ENCODE measurements around the gene OR2F2.

DNA sequence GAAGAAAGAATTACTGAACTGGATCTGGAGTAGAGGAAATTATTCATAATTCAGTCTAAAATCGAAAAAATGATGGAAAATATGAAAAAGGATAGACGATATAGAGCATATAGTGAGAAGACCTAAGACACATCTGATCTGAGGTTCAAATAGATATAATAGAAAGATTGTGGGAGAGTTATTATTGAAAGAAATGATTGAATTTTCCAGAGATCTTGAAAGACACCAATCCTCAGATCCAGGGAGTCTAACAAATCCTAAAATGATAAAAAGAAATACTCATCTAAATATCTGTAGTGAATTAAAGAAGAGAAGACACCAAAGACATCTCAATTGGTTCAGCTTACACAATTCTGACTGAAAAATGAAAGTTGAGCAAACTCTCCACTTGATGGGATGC is 46.0 kb upstream of the OR2F2 start:
- TF ChIP-seq, protein P1, sequence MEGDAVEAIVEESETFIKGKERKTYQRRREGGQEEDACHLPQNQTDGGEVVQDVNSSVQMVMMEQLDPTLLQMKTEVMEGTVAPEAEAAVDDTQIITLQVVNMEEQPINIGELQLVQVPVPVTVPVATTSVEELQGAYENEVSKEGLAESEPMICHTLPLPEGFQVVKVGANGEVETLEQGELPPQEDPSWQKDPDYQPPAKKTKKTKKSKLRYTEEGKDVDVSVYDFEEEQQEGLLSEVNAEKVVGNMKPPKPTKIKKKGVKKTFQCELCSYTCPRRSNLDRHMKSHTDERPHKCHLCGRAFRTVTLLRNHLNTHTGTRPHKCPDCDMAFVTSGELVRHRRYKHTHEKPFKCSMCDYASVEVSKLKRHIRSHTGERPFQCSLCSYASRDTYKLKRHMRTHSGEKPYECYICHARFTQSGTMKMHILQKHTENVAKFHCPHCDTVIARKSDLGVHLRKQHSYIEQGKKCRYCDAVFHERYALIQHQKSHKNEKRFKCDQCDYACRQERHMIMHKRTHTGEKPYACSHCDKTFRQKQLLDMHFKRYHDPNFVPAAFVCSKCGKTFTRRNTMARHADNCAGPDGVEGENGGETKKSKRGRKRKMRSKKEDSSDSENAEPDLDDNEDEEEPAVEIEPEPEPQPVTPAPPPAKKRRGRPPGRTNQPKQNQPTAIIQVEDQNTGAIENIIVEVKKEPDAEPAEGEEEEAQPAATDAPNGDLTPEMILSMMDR (IDR thresholded peaks at IDR 0.05; ENCODE audit: low read depth, low read length), result no peak
- no peak for TF ChIP-seq EZH2phosphoT487 (IDR thresholded peaks at IDR 0.05; ENCODE audit: low read depth)
